HTR-8/SVneo (cell line): ENCODE measurements around the gene PSTPIP1.
A peak's percentile ranks its signal among the peaks of the same experiment; 100 is the strongest.

Source experiments
- DNase-seq: peaks from one replicate; pipeline ENCODE4 v3.0.0; 2011; ENCODE audit warnings: low spot score, mixed read lengths; ENCODE audit not compliant: insufficient read length
- FAIRE-seq: peaks from 2 replicates; lab custom pipeline; 2011; peaks lifted over from hg19 to GRCh38; lab: Jason Lieb, UNC

PSTPIP1 gene

GRCh38 chr15:76996526-76997401 lies 1.8 kb downstream of the PSTPIP1 start:
- FAIRE-seq (no peak), DNase-seq (peak; percentile 23)

GRCh38 chr15:76998663-76999285 lies 3.8 kb downstream of the PSTPIP1 start:
- FAIRE-seq, result no peak

GRCh38 chr15:76999996-77000395 lies 5.1 kb downstream of the PSTPIP1 start:
- no peak for DNase-seq
- no peak for FAIRE-seq

More at GRCh38 chr15:76998663-76999285, 3.8 kb downstream of the PSTPIP1 start:
- DNase-seq, result no peak

GRCh38 chr15:77001351-77001750 lies 6.4 kb downstream of the PSTPIP1 start:
- DNase-seq, result no peak

GRCh38 chr15:77001966-77002365 lies 7.0 kb downstream of the PSTPIP1 start:
- no peak for FAIRE-seq
- DNase-seq, result no peak

More at GRCh38 chr15:77001351-77001750, 6.4 kb downstream of the PSTPIP1 start:
- no peak for FAIRE-seq

GRCh38 chr15:77002436-77002835 lies 7.5 kb downstream of the PSTPIP1 start:
- no peak for DNase-seq
- FAIRE-seq, result no peak

- FAIRE-seq (no peak), DNase-seq (no peak)
Measured at GRCh38 chr15:77002954-77003912, 8.3 kb downstream of the PSTPIP1 start.

GRCh38 chr15:77004189-77004588 lies 9.3 kb downstream of the PSTPIP1 start:
- no peak for FAIRE-seq
- no peak for DNase-seq

- no peak for FAIRE-seq
- no peak for DNase-seq
Measured at GRCh38 chr15:77009176-77009575, 14.2 kb downstream of the PSTPIP1 start.

- FAIRE-seq (no peak), DNase-seq (no peak)
Measured at GRCh38 chr15:77009646-77010311, 14.9 kb downstream of the PSTPIP1 start.

GRCh38 chr15:77010312-77010686 lies 15.4 kb downstream of the PSTPIP1 start:
- DNase-seq (no peak), FAIRE-seq (no peak)

- DNase-seq, result no peak
Measured at GRCh38 chr15:77010857-77011256, 15.9 kb downstream of the PSTPIP1 start.

GRCh38 chr15:77012117-77012712 lies 17.3 kb downstream of the PSTPIP1 start:
- peak; percentile 82 for FAIRE-seq
- no peak for DNase-seq

More at GRCh38 chr15:77010857-77011256, 15.9 kb downstream of the PSTPIP1 start:
- FAIRE-seq, result no peak

GRCh38 chr15:77012868-77013267 lies 17.9 kb downstream of the PSTPIP1 start:
- DNase-seq, result no peak
- FAIRE-seq, result no peak

- FAIRE-seq (no peak), DNase-seq (no peak)
Measured at GRCh38 chr15:77013776-77014131, 18.8 kb downstream of the PSTPIP1 start.

GRCh38 chr15:77014132-77015081 lies 19.5 kb downstream of the PSTPIP1 start:
- no peak for DNase-seq
- FAIRE-seq, result no peak

GRCh38 chr15:77015646-77016320 lies 20.9 kb downstream of the PSTPIP1 start:
- FAIRE-seq, result no peak
- no peak for DNase-seq

GRCh38 chr15:77016321-77016695 lies 21.4 kb downstream of the PSTPIP1 start:
- no peak for DNase-seq
- no peak for FAIRE-seq
